22Rv1 (cell line): ENCODE data around the gene HPSE2.

ENCODE experiments used
- CTCF ChIP-seq: fragments of 450-650 bp; IDR thresholded peaks from 2 replicates; pipeline ENCODE4 v1.5.1; 2017; ENCODE audit warnings: mild to moderate bottlenecking
- ZFX ChIP-seq: fragments of 450-650 bp; IDR thresholded peaks from 2 replicates; pipeline ENCODE4 v1.6.1; 2017; ENCODE audit warnings: antibody characterized with exemption, borderline replicate concordance

- TF ChIP-seq CTCF (no peak), ZFX (no peak)
Measured at GRCh38 chr10:98430427-98430826, 805.2 kb downstream of the HPSE2 start.
